HepG2 (cell line): ENCODE results near the gene ENO3. TPM values are rescaled to one million over a fixed set of nuclear protein-coding genes. Genes with fewer than 3 reads are reported as not detected.

ENCODE experiments used
- ATM ChIP-seq: fragments of 450-650 bp; IDR thresholded peaks from 2 replicates; pipeline ENCODE4 v1.7.1; 2017; ENCODE audit warnings: mild to moderate bottlenecking, borderline replicate concordance
- FOXC1 ChIP-seq: sonication (generic); formaldehyde crosslinking; IDR thresholded peaks from 2 replicates; pipeline ENCODE4 v1.8.0; 2022; ENCODE audit warnings: mild to moderate bottlenecking, missing genetic modification reagents, borderline replicate concordance
- GLI4 ChIP-seq: sonication (generic); formaldehyde crosslinking; IDR thresholded peaks from 2 replicates; pipeline ENCODE4 v1.5.1; 2020; ENCODE audit warnings: missing genetic modification reagents, mild to moderate bottlenecking, moderate library complexity, borderline replicate concordance
- NFYB ChIP-seq: sonication (generic); formaldehyde crosslinking; IDR thresholded peaks from 2 replicates; pipeline ENCODE4 v1.4.0; 2020; ENCODE audit warnings: missing genetic modification reagents
- SRSF9 ChIP-seq: fragments of 200-400 bp; formaldehyde crosslinking; IDR thresholded peaks from 2 replicates; pipeline ENCODE4 v1.6.1; 2018; ENCODE audit warnings: borderline replicate concordance, mild to moderate bottlenecking, low read depth, low read length; ENCODE audit not compliant: insufficient read depth, poor library complexity, severe bottlenecking
- TBX2 ChIP-seq: sonication (generic); formaldehyde crosslinking; IDR thresholded peaks from 2 replicates; pipeline ENCODE4 v1.5.0; 2020; ENCODE audit warnings: missing genetic modification reagents, mild to moderate bottlenecking, borderline replicate concordance
- ZBTB1 ChIP-seq: sonication (generic); formaldehyde crosslinking; IDR thresholded peaks from 2 replicates; pipeline ENCODE4 v1.4.0; 2020; ENCODE audit warnings: missing genetic modification reagents, borderline replicate concordance
- ZIK1 ChIP-seq: sonication (generic); formaldehyde crosslinking; IDR thresholded peaks from 2 replicates; pipeline ENCODE4 v1.5.0; 2020; ENCODE audit warnings: mild to moderate bottlenecking, low read depth, missing genetic modification reagents, borderline replicate concordance
- ZNF282 ChIP-seq: fragments of 450-650 bp; IDR thresholded peaks from 2 replicates; pipeline ENCODE4 v1.6.1; 2018; ENCODE audit not compliant: partially characterized antibody
- ZNF44 ChIP-seq: sonication (generic); formaldehyde crosslinking; IDR thresholded peaks from 2 replicates; pipeline ENCODE4 v1.5.1; 2020; ENCODE audit warnings: mild to moderate bottlenecking, missing genetic modification reagents
- ZNF841 ChIP-seq: sonication (generic); formaldehyde crosslinking; IDR thresholded peaks from 2 replicates; pipeline ENCODE4 v1.8.1; 2023; ENCODE audit warnings: missing genetic modification reagents, borderline replicate concordance
- polyA plus RNA-seq, 8 experiments: library from polyadenylated mRNA; depleted of rRNA in 3 of 8; stranded (reverse) in 7 of 8; unstranded in 1 of 8; fragments of >200 nt; fragmentation: Illumina TruSeq in 4 of 8; extraction: Trizol in 4 of 8; gene quantifications; 2 replicates each; pipeline versions ENCODE4 v1.2.1 to v1.2.3, GENCODE V29; 2011 to 2016; ENCODE audit warnings: low read depth in 4 of 8, missing spikeins in 1 of 8, mixed read lengths in 1 of 8; ENCODE audit not compliant: insufficient read depth in 1 of 8
- total RNA-seq, 5 experiments: library from RNA; depleted of rRNA; stranded (reverse); fragments of >200 nt; fragmentation: Illumina TruSeq; extraction: Trizol; gene quantifications; 2 replicates each; pipeline ENCODE4 v1.2.3, GENCODE V29; 2016; ENCODE audit warnings: low read depth in 1 of 5
- TF ChIP-seq, protein P1 (sequence below): IDR thresholded peaks from 2 replicates; pipeline ENCODE4 v1.6.1; 2018; ENCODE audit warnings: missing genetic modification reagents, mild to moderate bottlenecking, missing compliant biosample characterization
- TF ChIP-seq, protein P2 (sequence below): sonication (generic); formaldehyde crosslinking; IDR thresholded peaks from 2 replicates; pipeline ENCODE4 v1.4.0; 2020; ENCODE audit warnings: missing genetic modification reagents, borderline replicate concordance
- TF ChIP-seq, protein P3 (sequence below): sonication (generic); formaldehyde crosslinking; IDR thresholded peaks from 2 replicates; pipeline ENCODE4 v1.8.0; 2023; ENCODE audit warnings: mild to moderate bottlenecking, missing genetic modification reagents
- TF ChIP-seq, protein P4 (sequence below): sonication (generic); formaldehyde crosslinking; IDR thresholded peaks from 2 replicates; pipeline ENCODE4 v1.4.0; 2020; ENCODE audit warnings: mild to moderate bottlenecking, missing genetic modification reagents
- TF ChIP-seq, protein P5 (sequence below): sonication (generic); formaldehyde crosslinking; conservative IDR thresholded peaks from 2 replicates; pipeline ENCODE4 v1.4.0; 2020; ENCODE audit warnings: missing genetic modification reagents
- TF ChIP-seq, protein P6 (sequence below): sonication (generic); formaldehyde crosslinking; IDR thresholded peaks from 2 replicates; pipeline ENCODE4 v1.5.1; 2020; ENCODE audit warnings: mild to moderate bottlenecking, moderate library complexity, missing genetic modification reagents

Gene ENO3
- total and polyA plus RNA-seq, 2 of the 13 experiments (the other 11 are each of a cell fraction or from before 2014, with no cell fraction given): 59.8 to 69.8 TPM

DNA sequence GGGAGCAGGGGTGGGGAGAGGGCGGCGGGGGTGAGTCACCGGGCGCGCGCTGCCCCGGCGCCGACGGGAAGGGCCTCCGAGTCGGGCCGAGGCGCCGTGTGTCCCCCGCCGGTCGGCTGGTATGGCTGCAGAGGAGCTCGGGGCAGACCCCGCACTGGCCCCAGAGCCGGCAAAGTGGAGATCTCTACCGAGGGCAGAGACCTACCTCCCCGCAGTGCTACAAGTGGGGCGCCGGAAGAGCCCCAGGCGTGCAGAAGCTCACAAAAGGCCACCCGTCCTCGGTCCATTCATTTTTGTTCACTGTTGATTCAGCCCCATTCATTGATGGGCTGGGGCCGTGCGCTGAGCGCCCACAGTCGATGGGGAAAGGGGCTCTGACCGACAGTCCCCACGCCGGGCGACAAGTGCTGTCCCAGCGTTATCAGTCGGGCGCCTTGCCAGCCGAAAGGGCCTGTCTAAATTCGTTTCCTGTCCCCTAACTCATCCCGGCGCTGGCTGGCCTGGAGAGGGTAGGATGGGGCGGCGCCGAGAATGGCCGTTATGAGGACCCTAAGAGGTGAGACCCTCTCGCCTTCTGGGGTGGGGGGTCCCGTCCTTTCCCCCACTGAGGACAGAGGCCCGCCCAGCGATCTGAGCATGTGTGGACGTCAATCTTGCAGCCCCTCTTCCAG lies 709 bp upstream of the ENO3 start (continued):
- TF ChIP-seq, protein P1, sequence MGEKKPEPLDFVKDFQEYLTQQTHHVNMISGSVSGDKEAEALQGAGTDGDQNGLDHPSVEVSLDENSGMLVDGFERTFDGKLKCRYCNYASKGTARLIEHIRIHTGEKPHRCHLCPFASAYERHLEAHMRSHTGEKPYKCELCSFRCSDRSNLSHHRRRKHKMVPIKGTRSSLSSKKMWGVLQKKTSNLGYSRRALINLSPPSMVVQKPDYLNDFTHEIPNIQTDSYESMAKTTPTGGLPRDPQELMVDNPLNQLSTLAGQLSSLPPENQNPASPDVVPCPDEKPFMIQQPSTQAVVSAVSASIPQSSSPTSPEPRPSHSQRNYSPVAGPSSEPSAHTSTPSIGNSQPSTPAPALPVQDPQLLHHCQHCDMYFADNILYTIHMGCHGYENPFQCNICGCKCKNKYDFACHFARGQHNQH (CRISPR knock-in tag): 0 out of 2 replicates have a peak, but pooled peaks have one; percentile 52
- TF ChIP-seq, protein P2, sequence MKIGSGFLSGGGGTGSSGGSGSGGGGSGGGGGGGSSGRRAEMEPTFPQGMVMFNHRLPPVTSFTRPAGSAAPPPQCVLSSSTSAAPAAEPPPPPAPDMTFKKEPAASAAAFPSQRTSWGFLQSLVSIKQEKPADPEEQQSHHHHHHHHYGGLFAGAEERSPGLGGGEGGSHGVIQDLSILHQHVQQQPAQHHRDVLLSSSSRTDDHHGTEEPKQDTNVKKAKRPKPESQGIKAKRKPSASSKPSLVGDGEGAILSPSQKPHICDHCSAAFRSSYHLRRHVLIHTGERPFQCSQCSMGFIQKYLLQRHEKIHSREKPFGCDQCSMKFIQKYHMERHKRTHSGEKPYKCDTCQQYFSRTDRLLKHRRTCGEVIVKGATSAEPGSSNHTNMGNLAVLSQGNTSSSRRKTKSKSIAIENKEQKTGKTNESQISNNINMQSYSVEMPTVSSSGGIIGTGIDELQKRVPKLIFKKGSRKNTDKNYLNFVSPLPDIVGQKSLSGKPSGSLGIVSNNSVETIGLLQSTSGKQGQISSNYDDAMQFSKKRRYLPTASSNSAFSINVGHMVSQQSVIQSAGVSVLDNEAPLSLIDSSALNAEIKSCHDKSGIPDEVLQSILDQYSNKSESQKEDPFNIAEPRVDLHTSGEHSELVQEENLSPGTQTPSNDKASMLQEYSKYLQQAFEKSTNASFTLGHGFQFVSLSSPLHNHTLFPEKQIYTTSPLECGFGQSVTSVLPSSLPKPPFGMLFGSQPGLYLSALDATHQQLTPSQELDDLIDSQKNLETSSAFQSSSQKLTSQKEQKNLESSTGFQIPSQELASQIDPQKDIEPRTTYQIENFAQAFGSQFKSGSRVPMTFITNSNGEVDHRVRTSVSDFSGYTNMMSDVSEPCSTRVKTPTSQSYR: peak; percentile 5; the same call in 1 of the 2 replicates
- TF ChIP-seq SRSF9: no peak
- TF ChIP-seq FOXC1 (CRISPR knock-in tag): peak; percentile 43; the same call in 1 of the 2 replicates
- TF ChIP-seq, protein P3, sequence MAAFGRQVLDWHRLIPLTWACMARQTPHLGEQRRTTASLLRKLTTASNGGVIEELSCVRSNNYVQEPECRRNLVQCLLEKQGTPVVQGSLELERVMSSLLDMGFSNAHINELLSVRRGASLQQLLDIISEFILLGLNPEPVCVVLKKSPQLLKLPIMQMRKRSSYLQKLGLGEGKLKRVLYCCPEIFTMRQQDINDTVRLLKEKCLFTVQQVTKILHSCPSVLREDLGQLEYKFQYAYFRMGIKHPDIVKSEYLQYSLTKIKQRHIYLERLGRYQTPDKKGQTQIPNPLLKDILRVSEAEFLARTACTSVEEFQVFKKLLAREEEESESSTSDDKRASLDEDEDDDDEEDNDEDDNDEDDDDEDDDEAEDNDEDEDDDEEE (CRISPR knock-in tag): no peak
- no peak for TF ChIP-seq ZNF282
- TF ChIP-seq ZIK1 (CRISPR knock-in tag): no peak
- TF ChIP-seq ZNF841 (CRISPR knock-in tag): no peak
- TF ChIP-seq NFYB: no peak
- TF ChIP-seq TBX2: peak; percentile 0; the same call in 1 of the 2 replicates
- TF ChIP-seq, protein P4, sequence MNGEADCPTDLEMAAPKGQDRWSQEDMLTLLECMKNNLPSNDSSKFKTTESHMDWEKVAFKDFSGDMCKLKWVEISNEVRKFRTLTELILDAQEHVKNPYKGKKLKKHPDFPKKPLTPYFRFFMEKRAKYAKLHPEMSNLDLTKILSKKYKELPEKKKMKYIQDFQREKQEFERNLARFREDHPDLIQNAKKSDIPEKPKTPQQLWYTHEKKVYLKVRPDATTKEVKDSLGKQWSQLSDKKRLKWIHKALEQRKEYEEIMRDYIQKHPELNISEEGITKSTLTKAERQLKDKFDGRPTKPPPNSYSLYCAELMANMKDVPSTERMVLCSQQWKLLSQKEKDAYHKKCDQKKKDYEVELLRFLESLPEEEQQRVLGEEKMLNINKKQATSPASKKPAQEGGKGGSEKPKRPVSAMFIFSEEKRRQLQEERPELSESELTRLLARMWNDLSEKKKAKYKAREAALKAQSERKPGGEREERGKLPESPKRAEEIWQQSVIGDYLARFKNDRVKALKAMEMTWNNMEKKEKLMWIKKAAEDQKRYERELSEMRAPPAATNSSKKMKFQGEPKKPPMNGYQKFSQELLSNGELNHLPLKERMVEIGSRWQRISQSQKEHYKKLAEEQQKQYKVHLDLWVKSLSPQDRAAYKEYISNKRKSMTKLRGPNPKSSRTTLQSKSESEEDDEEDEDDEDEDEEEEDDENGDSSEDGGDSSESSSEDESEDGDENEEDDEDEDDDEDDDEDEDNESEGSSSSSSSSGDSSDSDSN (CRISPR knock-in tag): peak; percentile 70
- TF ChIP-seq, protein P5, sequence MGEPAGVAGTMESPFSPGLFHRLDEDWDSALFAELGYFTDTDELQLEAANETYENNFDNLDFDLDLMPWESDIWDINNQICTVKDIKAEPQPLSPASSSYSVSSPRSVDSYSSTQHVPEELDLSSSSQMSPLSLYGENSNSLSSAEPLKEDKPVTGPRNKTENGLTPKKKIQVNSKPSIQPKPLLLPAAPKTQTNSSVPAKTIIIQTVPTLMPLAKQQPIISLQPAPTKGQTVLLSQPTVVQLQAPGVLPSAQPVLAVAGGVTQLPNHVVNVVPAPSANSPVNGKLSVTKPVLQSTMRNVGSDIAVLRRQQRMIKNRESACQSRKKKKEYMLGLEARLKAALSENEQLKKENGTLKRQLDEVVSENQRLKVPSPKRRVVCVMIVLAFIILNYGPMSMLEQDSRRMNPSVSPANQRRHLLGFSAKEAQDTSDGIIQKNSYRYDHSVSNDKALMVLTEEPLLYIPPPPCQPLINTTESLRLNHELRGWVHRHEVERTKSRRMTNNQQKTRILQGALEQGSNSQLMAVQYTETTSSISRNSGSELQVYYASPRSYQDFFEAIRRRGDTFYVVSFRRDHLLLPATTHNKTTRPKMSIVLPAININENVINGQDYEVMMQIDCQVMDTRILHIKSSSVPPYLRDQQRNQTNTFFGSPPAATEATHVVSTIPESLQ (CRISPR knock-in tag): no peak
- TF ChIP-seq ZBTB1 (CRISPR knock-in tag): no peak
- no peak for TF ChIP-seq ATM
- no peak for TF ChIP-seq GLI4 (CRISPR knock-in tag)
- TF ChIP-seq, protein P6, sequence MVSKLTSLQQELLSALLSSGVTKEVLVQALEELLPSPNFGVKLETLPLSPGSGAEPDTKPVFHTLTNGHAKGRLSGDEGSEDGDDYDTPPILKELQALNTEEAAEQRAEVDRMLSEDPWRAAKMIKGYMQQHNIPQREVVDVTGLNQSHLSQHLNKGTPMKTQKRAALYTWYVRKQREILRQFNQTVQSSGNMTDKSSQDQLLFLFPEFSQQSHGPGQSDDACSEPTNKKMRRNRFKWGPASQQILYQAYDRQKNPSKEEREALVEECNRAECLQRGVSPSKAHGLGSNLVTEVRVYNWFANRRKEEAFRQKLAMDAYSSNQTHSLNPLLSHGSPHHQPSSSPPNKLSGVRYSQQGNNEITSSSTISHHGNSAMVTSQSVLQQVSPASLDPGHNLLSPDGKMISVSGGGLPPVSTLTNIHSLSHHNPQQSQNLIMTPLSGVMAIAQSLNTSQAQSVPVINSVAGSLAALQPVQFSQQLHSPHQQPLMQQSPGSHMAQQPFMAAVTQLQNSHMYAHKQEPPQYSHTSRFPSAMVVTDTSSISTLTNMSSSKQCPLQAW (CRISPR knock-in tag): no peak
- 0 out of 2 replicates have a peak, but pooled peaks have one; percentile 50 for TF ChIP-seq ZNF44 (CRISPR knock-in tag)
